WERI-Rb-1 (cell line): ENCODE results near the gene UTP3.

ENCODE experiments used
- DNase-seq: peaks from one replicate; pipeline ENCODE4 v3.0.0-alpha.2; 2020
- H3K27ac ChIP-seq: fragments of 250-450 bp; sonication (Bioruptor Pico); 2 replicates; pipeline ENCODE4 v1.5.1; 2020; ENCODE audit warnings: mild to moderate bottlenecking, moderate library complexity
- H3K27me3 ChIP-seq: fragments of 250-450 bp; sonication (Bioruptor Pico); 2 replicates; pipeline ENCODE4 v1.5.1; 2021; ENCODE audit warnings: mild to moderate bottlenecking, low read depth, moderate library complexity; ENCODE audit not compliant: insufficient read depth, severe bottlenecking
- H3K36me3 ChIP-seq: fragments of 250-450 bp; sonication (Bioruptor Pico); 2 replicates; pipeline ENCODE4 v1.5.1; 2020; ENCODE audit warnings: mild to moderate bottlenecking, moderate library complexity
- H3K4me3 ChIP-seq: 2 replicates; pipeline ENCODE4 v1.5.1; 2011; ENCODE audit warnings: low read depth, mild to moderate bottlenecking, control low read depth, low read length
- H3K9me3 ChIP-seq: fragments of 250-450 bp; sonication (Bioruptor Pico); 2 replicates; pipeline ENCODE4 v1.5.1; 2021; ENCODE audit warnings: mild to moderate bottlenecking, moderate library complexity; ENCODE audit not compliant: severe bottlenecking
- TF ChIP-seq, protein P1 (sequence below): IDR thresholded peaks from 2 replicates; pipeline ENCODE4 v1.5.1; 2011; ENCODE audit warnings: low read depth, mild to moderate bottlenecking, control low read depth, inconsistent platforms, low read length

Gene UTP3

DNA sequence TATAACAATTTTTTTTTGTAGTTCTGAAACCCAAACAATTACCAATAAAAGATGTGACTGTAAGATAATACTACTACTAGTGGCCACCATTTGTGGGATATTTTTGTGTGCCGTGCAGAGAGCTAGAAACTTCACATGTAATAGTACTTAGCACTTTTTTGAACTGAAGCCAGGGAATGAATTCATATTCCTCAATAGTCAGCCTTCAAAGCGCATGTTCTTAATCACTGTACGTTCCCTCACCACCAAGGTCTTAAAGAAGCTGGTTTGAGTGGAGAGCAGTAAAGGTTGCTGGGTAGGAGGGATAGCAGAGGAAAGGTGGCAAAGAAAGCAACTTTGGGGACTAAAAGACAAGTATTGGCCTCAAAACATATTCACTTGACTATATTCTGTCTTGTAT lies 23.8 kb downstream of the UTP3 start:
- H3K4me3 ChIP-seq, result no peak overlapping the region
- H3K27me3 ChIP-seq, result no peaks in the 10 kb centered on the region
- no peaks in the 10 kb centered on the region for H3K9me3 ChIP-seq
- no peaks in the 10 kb centered on the region for H3K36me3 ChIP-seq
- DNase-seq, result no peak
- H3K27ac ChIP-seq, result no peak overlapping the region
- TF ChIP-seq, protein P1, sequence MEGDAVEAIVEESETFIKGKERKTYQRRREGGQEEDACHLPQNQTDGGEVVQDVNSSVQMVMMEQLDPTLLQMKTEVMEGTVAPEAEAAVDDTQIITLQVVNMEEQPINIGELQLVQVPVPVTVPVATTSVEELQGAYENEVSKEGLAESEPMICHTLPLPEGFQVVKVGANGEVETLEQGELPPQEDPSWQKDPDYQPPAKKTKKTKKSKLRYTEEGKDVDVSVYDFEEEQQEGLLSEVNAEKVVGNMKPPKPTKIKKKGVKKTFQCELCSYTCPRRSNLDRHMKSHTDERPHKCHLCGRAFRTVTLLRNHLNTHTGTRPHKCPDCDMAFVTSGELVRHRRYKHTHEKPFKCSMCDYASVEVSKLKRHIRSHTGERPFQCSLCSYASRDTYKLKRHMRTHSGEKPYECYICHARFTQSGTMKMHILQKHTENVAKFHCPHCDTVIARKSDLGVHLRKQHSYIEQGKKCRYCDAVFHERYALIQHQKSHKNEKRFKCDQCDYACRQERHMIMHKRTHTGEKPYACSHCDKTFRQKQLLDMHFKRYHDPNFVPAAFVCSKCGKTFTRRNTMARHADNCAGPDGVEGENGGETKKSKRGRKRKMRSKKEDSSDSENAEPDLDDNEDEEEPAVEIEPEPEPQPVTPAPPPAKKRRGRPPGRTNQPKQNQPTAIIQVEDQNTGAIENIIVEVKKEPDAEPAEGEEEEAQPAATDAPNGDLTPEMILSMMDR, result no peak

- Histone ChIP-seq H3K27me3 (no peaks in the 10 kb centered on the region), H3K4me3 (no peak overlapping the region), H3K36me3 (no peaks in the 10 kb centered on the region), H3K9me3 (no peaks in the 10 kb centered on the region), H3K27ac (no peak overlapping the region)
- TF ChIP-seq, protein P1, result no peak
- DNase-seq, result no peak
These were observed 24.5 kb downstream of the UTP3 start for GRCh38 chr4:70712604-70713452.

- no peak for DNase-seq
- no peaks in the 10 kb centered on the region for H3K9me3 ChIP-seq
- no peak overlapping the region for H3K4me3 ChIP-seq
- TF ChIP-seq, protein P1, result no peak
- H3K36me3 ChIP-seq, result no peaks in the 10 kb centered on the region
- no peaks in the 10 kb centered on the region for H3K27me3 ChIP-seq
- no peak overlapping the region for H3K27ac ChIP-seq
These were observed 25.2 kb downstream of the UTP3 start for GRCh38 chr4:70713453-70714078.

- H3K4me3 ChIP-seq, result no peak overlapping the region
- TF ChIP-seq, protein P1, result no peak
- H3K9me3 ChIP-seq, result no peaks in the 10 kb centered on the region
- no peak for DNase-seq
- H3K36me3 ChIP-seq, result no peaks in the 10 kb centered on the region
- H3K27me3 ChIP-seq, result no peaks in the 10 kb centered on the region
- H3K27ac ChIP-seq, result no peak overlapping the region
These were observed 26.0 kb downstream of the UTP3 start for GRCh38 chr4:70714079-70714887.

DNA sequence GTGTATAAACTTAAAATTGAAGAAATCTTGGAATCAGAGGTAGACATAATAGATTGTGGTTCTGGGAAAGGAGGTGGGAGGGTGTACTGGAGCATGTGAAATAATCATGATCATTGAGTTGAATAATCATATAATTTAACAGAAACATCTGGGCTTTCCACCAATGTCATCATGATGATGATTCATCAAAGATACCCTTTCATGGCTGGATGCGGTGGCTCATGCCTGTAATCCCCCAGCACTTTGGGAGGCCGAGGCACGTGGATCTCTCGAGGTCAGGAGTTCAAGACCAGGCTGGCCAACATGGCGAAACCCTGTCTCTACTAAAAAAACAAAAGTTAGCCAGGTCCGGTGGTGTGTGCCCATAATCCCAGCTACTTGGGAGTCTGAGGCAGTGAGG lies 26.8 kb downstream of the UTP3 start:
- Histone ChIP-seq H3K9me3 (no peaks in the 10 kb centered on the region), H3K4me3 (no peak overlapping the region), H3K27me3 (no peaks in the 10 kb centered on the region), H3K27ac (no peak overlapping the region), H3K36me3 (no peaks in the 10 kb centered on the region)
- no peak for DNase-seq
- TF ChIP-seq, protein P1, result no peak
